ENCODE measurements around the gene CKAP2.

- TF ChIP-seq CTCF (conservative IDR thresholded peaks at IDR 0.05; ENCODE audit: low read length) (no peak; the same call in 1 of the 2 replicates), EZH2phosphoT487 (IDR thresholded peaks at IDR 0.05; ENCODE audit: borderline replicate concordance, low read depth, low read length) (no peak)
Observed at GRCh38 chr13:52450793-52451116, 4.5 kb upstream of the CKAP2 start.

All from OCI-LY7 (cell line).